A204.1 (cell line): ENCODE measurements around the gene KCNJ5.

Experiments
- FAIRE-seq: peaks from 2 replicates; lab custom pipeline; 2012; peaks lifted over from hg19 to GRCh38; lab: Jason Lieb, UNC

KCNJ5 gene

GRCh38 chr11:128872094-128872493 is 19.1 kb upstream of the KCNJ5 start:
- FAIRE-seq, result no peak

GRCh38 chr11:128872594-128872993 is 18.6 kb upstream of the KCNJ5 start:
- FAIRE-seq, result no peak

GRCh38 chr11:128874427-128874826 is 16.7 kb upstream of the KCNJ5 start:
- FAIRE-seq, result no peak

GRCh38 chr11:128876133-128876650 is 15.0 kb upstream of the KCNJ5 start:
- FAIRE-seq, result no peak

- no peak for FAIRE-seq
These were observed 13.4 kb upstream of the KCNJ5 start for GRCh38 chr11:128877726-128878125.

- FAIRE-seq, result no peak
These were observed 12.7 kb upstream of the KCNJ5 start for GRCh38 chr11:128878455-128878854.

GRCh38 chr11:128879817-128880216 is 11.3 kb upstream of the KCNJ5 start:
- FAIRE-seq, result no peak

- no peak for FAIRE-seq
These were observed 9.9 kb upstream of the KCNJ5 start for GRCh38 chr11:128881221-128881620.

GRCh38 chr11:128882451-128882850 is 8.7 kb upstream of the KCNJ5 start:
- no peak for FAIRE-seq

GRCh38 chr11:128884054-128884453 is 7.1 kb upstream of the KCNJ5 start:
- FAIRE-seq, result no peak

- FAIRE-seq, result peak; percentile 83
These were observed 6.3 kb upstream of the KCNJ5 start for GRCh38 chr11:128884703-128885338.

GRCh38 chr11:128886406-128887124 is 4.6 kb upstream of the KCNJ5 start:
- FAIRE-seq, result no peak

- no peak for FAIRE-seq
These were observed 2.8 kb upstream of the KCNJ5 start for GRCh38 chr11:128888034-128888985.

GRCh38 chr11:128889657-128890213 is 1.4 kb upstream of the KCNJ5 start:
- FAIRE-seq, result no peak

- no peak for FAIRE-seq
These were observed 977 bp upstream of the KCNJ5 start for GRCh38 chr11:128890216-128890542.

- no peak for FAIRE-seq
These were observed 800 bp downstream of the KCNJ5 start for GRCh38 chr11:128891913-128892398.

GRCh38 chr11:128892866-128893565 is 1.9 kb downstream of the KCNJ5 start:
- no peak for FAIRE-seq

GRCh38 chr11:128893578-128894285 is 2.6 kb downstream of the KCNJ5 start:
- no peak for FAIRE-seq

- FAIRE-seq, result no peak
These were observed 3.1 kb downstream of the KCNJ5 start for GRCh38 chr11:128894286-128894681.

GRCh38 chr11:128894685-128895084 is 3.5 kb downstream of the KCNJ5 start:
- no peak for FAIRE-seq

GRCh38 chr11:128895526-128895925 is 4.4 kb downstream of the KCNJ5 start:
- no peak for FAIRE-seq
